Aorta (tissue), 5 donors: ENCODE measurements around the gene SPSB3. TPM values are rescaled to one million over a fixed set of nuclear protein-coding genes. Genes with fewer than 3 reads are reported as not detected.

Experiments used
- ATAC-seq: fragments of 200-7000 bp; cut with Tn5 transposase; one replicate; pipeline ENCODE4 v1.9.1; 2022; ENCODE audit warnings: moderate library complexity; ENCODE audit not compliant: low FRiP score
- DNase-seq, 2 donors: peaks; one replicate each; pipeline ENCODE4 v3.0.0-alpha.2; 2020
- H3K27ac ChIP-seq, 2 donors: one replicate each; pipeline ENCODE4 v1.5.1; 2013; ENCODE audit warnings: low read length in 2 of 2, mild to moderate bottlenecking in 2 of 2, moderate library complexity in 2 of 2, control low read depth in 1 of 2, inconsistent platforms in 1 of 2, low read depth in 1 of 2
- H3K27me3 ChIP-seq, 2 donors: one replicate each; pipeline ENCODE4 v1.6.1; 2013; ENCODE audit warnings: control low read depth in 1 of 2, low read length in 1 of 2, mild to moderate bottlenecking in 1 of 2, moderate library complexity in 1 of 2; ENCODE audit not compliant: insufficient read depth in 2 of 2, control insufficient read depth in 1 of 2
- H3K36me3 ChIP-seq, 2 donors: one replicate each; pipeline ENCODE4 v1.6.1; 2013; ENCODE audit warnings: control low read depth in 1 of 2, low read length in 1 of 2, mild to moderate bottlenecking in 1 of 2; ENCODE audit not compliant: insufficient read depth in 2 of 2, control insufficient read depth in 1 of 2
- H3K4me1 ChIP-seq, 2 donors: one replicate each; pipeline ENCODE4 v1.6.1; 2013; ENCODE audit warnings: low read length in 2 of 2, control low read depth in 1 of 2, mild to moderate bottlenecking in 1 of 2, moderate library complexity in 1 of 2; ENCODE audit not compliant: insufficient read depth in 2 of 2, control insufficient read depth in 1 of 2
- H3K4me3 ChIP-seq, 2 donors: one replicate each; pipeline ENCODE4 v1.5.1; 2013; ENCODE audit warnings: low read length in 2 of 2, control low read depth in 1 of 2, mild to moderate bottlenecking in 1 of 2
- H3K9me3 ChIP-seq: one replicate; pipeline ENCODE4 v1.6.1; 2013; ENCODE audit warnings: mild to moderate bottlenecking, low read length; ENCODE audit not compliant: control insufficient read depth
- WGBS, 2 donors: extraction: QIAGEN DNeasy Blood & Tissue Kit; methylation state at CpG; one replicate each; pipeline ENCODE4 v1.1.7; 2013; 5-methylcytosine and 5-hydroxymethylcytosine counted together
- intact Hi-C, 2 donors: fragments of 100-400 bp; cut with DNase I; formaldehyde crosslinking; loops; one replicate each; pipeline versions ENCODE4 v1.14.2 to v1.15.0; 2022
- polyA plus RNA-seq, 2 donors: library from polyadenylated mRNA; stranded (reverse); fragments of 200-250 nt; gene quantifications; one replicate each; pipeline ENCODE4 v1.2.3, GENCODE V29; 2013
- total RNA-seq, 2 donors: library from RNA; stranded (reverse); fragmentation: NEBNext Ultra II Directional; extraction: Animal tissue kit (Norgen Biotek cat#: 25700); gene quantifications; one replicate each; pipeline ENCODE4 v1.2.1, GENCODE V29; 2021
- donor health status: healthy with polysubstance abuse.
- donor health status: Bipolar disorder and iron deficiency.
- donor health status: DM: no; HTN: no; CAD: no.
- donor health status: DM: no; HTN: no; CAD: no.
- donor health status: DM: yes; HTN: yes; CAD: no.

SPSB3 gene
- total and polyA plus RNA-seq, 4 donors: 25.8 to 322 (median 33.7) TPM

- intact Hi-C loops: loop anchor here in 1 of 2 donors (5.0 kb wide), 1 partner anchor 63 kb away; the partner anchor contains the start of gene MAPK8IP3
- Histone ChIP-seq H3K4me1 (no peaks in the 10 kb centered on the region), H3K36me3 (no peaks in the 10 kb centered on the region), H3K4me3 (peak overlapping the region; percentile 80 to 86), H3K27ac (peak overlapping the region in 1 of 2 donors; percentile 7), H3K27me3 (no peaks in the 10 kb centered on the region), H3K9me3 (no peaks in the 10 kb centered on the region)
- DNase-seq (peak; percentile 85 to 91), ATAC-seq (peak; percentile 24)
- 1 to 2% methylated on average over 72 to 81 of the region's 81 CpGs for whole genome bisulfite sequencing, 2 donors
These were observed 11.8 kb downstream of the SPSB3 start for GRCh38 chr16:1770328-1771187.

GRCh38 chr16:1769402-1770300 is 12.7 kb downstream of the SPSB3 start:
- ATAC-seq (no peak), DNase-seq (no peak)
- 65 to 72% methylated on average over 26 to 27 of the region's 27 CpGs for WGBS, 2 donors
- intact Hi-C loops: loop anchor here in 1 of 2 donors (5.0 kb wide), 1 partner anchor 62 kb away; the partner anchor contains the start of gene MAPK8IP3
- Histone ChIP-seq H3K27me3 (no peaks in the 10 kb centered on the region), H3K4me1 (no peaks in the 10 kb centered on the region), H3K27ac (peak overlapping the region in 1 of 2 donors; percentile 7), H3K9me3 (no peaks in the 10 kb centered on the region), H3K4me3 (no peak overlapping the region), H3K36me3 (no peaks in the 10 kb centered on the region)

GRCh38 chr16:1768767-1769401 is 13.5 kb downstream of the SPSB3 start:
- Histone ChIP-seq H3K36me3 (no peaks in the 10 kb centered on the region), H3K4me3 (no peak overlapping the region), H3K4me1 (no peaks in the 10 kb centered on the region), H3K9me3 (no peaks in the 10 kb centered on the region), H3K27ac (no peak overlapping the region), H3K27me3 (no peaks in the 10 kb centered on the region)
- no peak for ATAC-seq
- DNase-seq: no peak
- WGBS, 2 donors: 77 to 79% methylated on average over 22 to 26 of the region's 26 CpGs
- intact Hi-C loops: no loop called here

GRCh38 chr16:1768061-1768766 is 14.2 kb downstream of the SPSB3 start:
- H3K36me3 ChIP-seq: no peaks in the 10 kb centered on the region
- 80 to 83% methylated on average over 41 of the region's 41 CpGs for WGBS, 2 donors
- no peaks in the 10 kb centered on the region for H3K9me3 ChIP-seq
- ATAC-seq: no peak
- no peak overlapping the region for H3K4me3 ChIP-seq
- H3K4me1 ChIP-seq: no peaks in the 10 kb centered on the region
- DNase-seq: no peak
- H3K27me3 ChIP-seq: no peaks in the 10 kb centered on the region
- no peak overlapping the region for H3K27ac ChIP-seq
- intact Hi-C loops: no loop called here

- 91 to 92% methylated on average over 42 of the region's 42 CpGs for WGBS, 2 donors
- intact Hi-C loops: no loop called here
- Histone ChIP-seq H3K9me3 (no peaks in the 10 kb centered on the region), H3K36me3 (no peaks in the 10 kb centered on the region), H3K27ac (no peak overlapping the region), H3K4me1 (no peaks in the 10 kb centered on the region), H3K4me3 (no peak overlapping the region), H3K27me3 (no peaks in the 10 kb centered on the region)
- DNase-seq: no peak
- no peak for ATAC-seq
These were observed 15.0 kb downstream of the SPSB3 start for GRCh38 chr16:1767116-1767994.

- intact Hi-C loops: no loop called here
- Histone ChIP-seq H3K27ac (no peak overlapping the region), H3K27me3 (no peaks in the 10 kb centered on the region), H3K4me1 (no peaks in the 10 kb centered on the region), H3K9me3 (no peaks in the 10 kb centered on the region), H3K36me3 (no peaks in the 10 kb centered on the region), H3K4me3 (no peak overlapping the region)
- ATAC-seq (no peak), DNase-seq (no peak)
- 82 to 83% methylated on average over 18 of the region's 18 CpGs for WGBS, 2 donors
These were observed 15.7 kb downstream of the SPSB3 start for GRCh38 chr16:1766701-1767100.

- WGBS, 2 donors: 89 to 91% methylated on average over 19 of the region's 19 CpGs
These were observed 16.1 kb downstream of the SPSB3 start for GRCh38 chr16:1766231-1766630.

More at GRCh38 chr16:1766231-1766630, 16.1 kb downstream of the SPSB3 start:
- no peak overlapping the region for H3K4me3 ChIP-seq
- no peaks in the 10 kb centered on the region for H3K36me3 ChIP-seq
- no peaks in the 10 kb centered on the region for H3K27me3 ChIP-seq
- DNase-seq (no peak), ATAC-seq (no peak)
- no peaks in the 10 kb centered on the region for H3K4me1 ChIP-seq
- no peak overlapping the region for H3K27ac ChIP-seq
- no peaks in the 10 kb centered on the region for H3K9me3 ChIP-seq
- intact Hi-C loops: no loop called here
